Measurements from ENCODE around the gene AOC3. TPM values are rescaled to one million over a fixed set of nuclear protein-coding genes. Genes with fewer than 3 reads are reported as not detected.
"Not testable (repeated sequence)": the region's sequence is repeated elsewhere in the genome, so short reads cannot be mapped to it uniquely, and the experiment has no call there.

AOC3 gene
- polyA plus RNA-seq, 1 of the 3 experiments (the other 2 are of a cell fraction), result 0.03 TPM

DNA sequence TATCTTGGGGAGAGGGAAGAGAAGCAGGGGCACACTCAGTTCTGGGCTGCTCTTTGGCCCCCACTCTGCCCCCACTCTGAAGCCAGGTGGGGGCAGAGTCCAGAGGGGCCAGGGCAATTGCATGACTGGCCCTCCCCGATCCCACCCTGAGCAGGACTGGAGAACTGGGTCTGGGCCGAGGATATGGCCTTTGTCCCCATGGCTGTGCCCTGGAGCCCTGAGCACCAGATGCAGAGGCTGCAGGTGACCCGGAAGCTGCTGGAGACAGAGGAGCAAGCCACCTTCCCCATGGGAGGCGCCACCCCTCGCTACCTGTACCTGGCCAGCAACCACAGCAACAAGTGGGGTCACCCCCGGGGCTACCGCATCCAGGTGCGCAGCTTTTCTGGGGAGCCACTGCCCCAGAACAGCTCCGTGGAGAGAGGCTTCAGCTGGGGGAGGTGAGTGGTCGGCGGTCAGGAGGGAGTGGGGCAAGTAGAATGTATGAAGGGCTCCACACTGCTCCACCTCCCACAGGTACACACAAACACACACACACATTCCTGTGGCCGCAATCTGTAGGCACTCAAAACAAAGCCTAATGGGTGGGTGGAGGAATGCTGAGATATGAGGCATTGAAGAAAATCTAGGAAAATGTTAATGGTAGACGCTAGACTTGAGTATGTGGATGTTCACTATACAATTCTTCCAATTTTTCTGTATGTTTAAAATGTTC lies 21.4 kb downstream of the AOC3 start:
- Histone ChIP-seq H3K36me3 (replicated peaks in 1 of 2; ENCODE audit: control insufficient read depth in 1 of 2, insufficient read depth in 2 of 2, low read length in 1 of 2) (no peaks in the 10 kb centered on the region), H3K27ac (ENCODE audit: low read depth in 2 of 2, low read length in 1 of 2) (no peak overlapping the region), H3K4me2 (no peak overlapping the region), H3F3A (replicated peaks; ENCODE audit: insufficient read depth) (no peaks in the 10 kb centered on the region), H4K20me1 (ENCODE audit: insufficient read depth) (no peaks in the 10 kb centered on the region), H2AFZ (ENCODE audit: low read depth) (no peak overlapping the region), H3K4me1 (ENCODE audit: control insufficient read depth in 1 of 2, insufficient read depth in 2 of 2, low read depth in 1 of 2, low read length in 1 of 2) (no peaks in the 10 kb centered on the region), H3K27me3 (ENCODE audit: insufficient read depth) (peaks cover 36% of the 10 kb centered on the region), H3K79me2 (ENCODE audit: insufficient read depth) (no peaks in the 10 kb centered on the region), H3K9me3 (peaks cover 6% of the 10 kb centered on the region), H3K9me2 (no peaks in the 10 kb centered on the region), H3K4me3 (ENCODE audit: low read depth in 2 of 2, low read length in 1 of 2) (no peak overlapping the region), H3K9ac (no peak overlapping the region)
- TF ChIP-seq TEAD4 (IDR thresholded peaks at IDR 0.05; ENCODE audit: borderline replicate concordance, insufficient read depth), result no peak
- TF ChIP-seq CHD2 (IDR thresholded peaks at IDR 0.05; ENCODE audit: low read length, partially characterized antibody), result no peak
- TF ChIP-seq FOSL2 (IDR thresholded peaks at IDR 0.05; ENCODE audit: borderline replicate concordance, low read depth), result no peak
- no peak for DNase-seq
- WGBS (ENCODE audit: low lambda C conversion rate), result 50% methylated on average over 10 of the region's 13 CpGs
- CTCF ChIA-PET, result no interaction called here
- POLR2A ChIA-PET, result no interaction called here

DNA sequence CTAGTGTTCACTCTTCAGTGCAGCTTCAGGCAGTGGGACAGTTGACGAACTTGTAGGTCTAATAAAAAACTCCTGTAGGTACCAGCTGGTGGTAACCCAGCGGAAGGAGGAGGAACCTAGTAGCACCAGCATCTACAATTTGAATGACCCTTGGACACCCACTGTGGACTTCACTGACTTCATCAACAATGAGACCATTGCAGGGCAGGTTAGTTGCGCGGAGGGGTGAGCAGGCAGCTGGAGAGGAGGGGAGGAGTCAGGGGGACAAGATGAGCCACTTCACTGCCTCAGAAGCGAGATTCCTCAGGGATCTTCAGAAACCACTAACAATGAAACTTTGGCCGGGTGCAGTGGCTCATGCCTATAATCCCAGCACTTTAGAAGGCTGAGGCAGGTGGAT lies 22.3 kb downstream of the AOC3 start:
- peaks cover 6% of the 10 kb centered on the region for H3K9me3 ChIP-seq
- no peak overlapping the region for H3K4me2 ChIP-seq
- no peak for DNase-seq
- H3K79me2 ChIP-seq (ENCODE audit: insufficient read depth), result no peaks in the 10 kb centered on the region
- no peak overlapping the region for H3K4me3 ChIP-seq (ENCODE audit: low read depth in 2 of 2, low read length in 1 of 2)
- TF ChIP-seq, protein P1, sequence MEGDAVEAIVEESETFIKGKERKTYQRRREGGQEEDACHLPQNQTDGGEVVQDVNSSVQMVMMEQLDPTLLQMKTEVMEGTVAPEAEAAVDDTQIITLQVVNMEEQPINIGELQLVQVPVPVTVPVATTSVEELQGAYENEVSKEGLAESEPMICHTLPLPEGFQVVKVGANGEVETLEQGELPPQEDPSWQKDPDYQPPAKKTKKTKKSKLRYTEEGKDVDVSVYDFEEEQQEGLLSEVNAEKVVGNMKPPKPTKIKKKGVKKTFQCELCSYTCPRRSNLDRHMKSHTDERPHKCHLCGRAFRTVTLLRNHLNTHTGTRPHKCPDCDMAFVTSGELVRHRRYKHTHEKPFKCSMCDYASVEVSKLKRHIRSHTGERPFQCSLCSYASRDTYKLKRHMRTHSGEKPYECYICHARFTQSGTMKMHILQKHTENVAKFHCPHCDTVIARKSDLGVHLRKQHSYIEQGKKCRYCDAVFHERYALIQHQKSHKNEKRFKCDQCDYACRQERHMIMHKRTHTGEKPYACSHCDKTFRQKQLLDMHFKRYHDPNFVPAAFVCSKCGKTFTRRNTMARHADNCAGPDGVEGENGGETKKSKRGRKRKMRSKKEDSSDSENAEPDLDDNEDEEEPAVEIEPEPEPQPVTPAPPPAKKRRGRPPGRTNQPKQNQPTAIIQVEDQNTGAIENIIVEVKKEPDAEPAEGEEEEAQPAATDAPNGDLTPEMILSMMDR (IDR thresholded peaks at IDR 0.05), result no peak
- no peak for TF ChIP-seq SMC3 (IDR thresholded peaks at IDR 0.05; ENCODE audit: low read depth, low read length)
- TF ChIP-seq, protein P2, sequence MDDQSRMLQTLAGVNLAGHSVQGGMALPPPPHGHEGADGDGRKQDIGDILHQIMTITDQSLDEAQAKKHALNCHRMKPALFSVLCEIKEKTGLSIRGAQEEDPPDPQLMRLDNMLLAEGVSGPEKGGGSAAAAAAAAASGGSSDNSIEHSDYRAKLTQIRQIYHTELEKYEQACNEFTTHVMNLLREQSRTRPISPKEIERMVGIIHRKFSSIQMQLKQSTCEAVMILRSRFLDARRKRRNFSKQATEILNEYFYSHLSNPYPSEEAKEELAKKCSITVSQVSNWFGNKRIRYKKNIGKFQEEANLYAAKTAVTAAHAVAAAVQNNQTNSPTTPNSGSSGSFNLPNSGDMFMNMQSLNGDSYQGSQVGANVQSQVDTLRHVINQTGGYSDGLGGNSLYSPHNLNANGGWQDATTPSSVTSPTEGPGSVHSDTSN (IDR thresholded peaks at IDR 0.05), result no peak
- no peak for TF ChIP-seq GATA2 (CRISPR knock-in tag; IDR thresholded peaks at IDR 0.05)
- TF ChIP-seq YY1 (IDR thresholded peaks at IDR 0.05; ENCODE audit: low read depth), result no peak
- no peaks in the 10 kb centered on the region for H3K4me1 ChIP-seq (ENCODE audit: control insufficient read depth in 1 of 2, insufficient read depth in 2 of 2, low read depth in 1 of 2, low read length in 1 of 2)
- H3K9ac ChIP-seq, result no peak overlapping the region
- no peaks in the 10 kb centered on the region for H3K9me2 ChIP-seq
- CTCF ChIA-PET, result no interaction called here
- H3K36me3 ChIP-seq (replicated peaks in 1 of 2; ENCODE audit: control insufficient read depth in 1 of 2, insufficient read depth in 2 of 2, low read length in 1 of 2), result no peaks in the 10 kb centered on the region
- no peak overlapping the region for H2AFZ ChIP-seq (ENCODE audit: low read depth)
- H4K20me1 ChIP-seq (ENCODE audit: insufficient read depth), result no peaks in the 10 kb centered on the region
- WGBS (ENCODE audit: low lambda C conversion rate), result 46% methylated on average over 6 of the region's 6 CpGs
- H3K27me3 ChIP-seq (ENCODE audit: insufficient read depth), result peaks cover 45% of the 10 kb centered on the region
- POLR2A ChIA-PET, result no interaction called here
- H3F3A ChIP-seq (replicated peaks; ENCODE audit: insufficient read depth), result no peaks in the 10 kb centered on the region
- no peak overlapping the region for H3K27ac ChIP-seq (ENCODE audit: low read depth in 2 of 2, low read length in 1 of 2)

DNA sequence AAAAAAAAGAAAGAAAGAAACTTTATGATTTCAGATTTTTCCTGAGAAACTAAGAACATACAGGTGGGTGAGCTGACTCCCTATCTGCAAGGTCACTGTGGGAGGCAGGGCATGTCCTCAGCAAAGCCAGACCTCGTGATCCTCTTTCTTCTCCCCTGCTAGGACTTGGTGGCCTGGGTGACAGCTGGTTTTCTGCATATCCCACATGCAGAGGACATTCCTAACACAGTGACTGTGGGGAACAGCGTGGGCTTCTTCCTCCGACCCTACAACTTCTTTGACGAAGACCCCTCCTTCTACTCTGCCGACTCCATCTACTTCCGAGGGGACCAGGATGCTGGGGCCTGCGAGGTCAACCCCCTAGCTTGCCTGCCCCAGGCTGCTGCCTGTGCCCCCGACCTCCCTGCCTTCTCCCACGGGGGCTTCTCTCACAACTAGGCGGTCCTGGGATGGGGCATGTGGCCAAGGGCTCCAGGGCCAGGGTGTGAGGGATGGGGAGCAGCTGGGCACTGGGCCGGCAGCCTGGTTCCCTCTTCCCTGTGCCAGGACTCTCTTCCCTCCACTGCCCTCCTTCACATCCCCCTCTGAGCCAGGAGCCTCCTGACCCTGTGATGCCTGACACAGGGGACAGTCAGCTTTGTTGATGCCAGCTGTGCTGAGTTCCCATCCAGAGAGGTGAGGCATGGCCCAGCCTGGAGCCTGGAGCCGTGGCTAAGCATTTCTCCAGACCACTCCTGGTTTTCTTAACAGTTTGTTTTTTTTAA lies 23.1 kb downstream of the AOC3 start:
- H3K9me2 ChIP-seq; H3K9ac ChIP-seq; H3F3A ChIP-seq (replicated peaks; ENCODE audit: insufficient read depth); H2AFZ ChIP-seq (ENCODE audit: low read depth); H3K27ac ChIP-seq (ENCODE audit: low read depth in 2 of 2, low read length in 1 of 2); POLR2A ChIA-PET; H3K4me2 ChIP-seq; H3K79me2 ChIP-seq (ENCODE audit: insufficient read depth); CTCF ChIA-PET; H3K4me3 ChIP-seq (ENCODE audit: low read depth in 2 of 2, low read length in 1 of 2); H3K36me3 ChIP-seq (replicated peaks in 1 of 2; ENCODE audit: control insufficient read depth in 1 of 2, insufficient read depth in 2 of 2, low read length in 1 of 2); H3K9me3 ChIP-seq; DNase-seq; H3K4me1 ChIP-seq (ENCODE audit: control insufficient read depth in 1 of 2, insufficient read depth in 2 of 2, low read depth in 1 of 2, low read length in 1 of 2); H4K20me1 ChIP-seq (ENCODE audit: insufficient read depth): not testable (repeated sequence)
- WGBS (ENCODE audit: low lambda C conversion rate), result 34% methylated on average over 6 of the region's 12 CpGs
- H3K27me3 ChIP-seq (ENCODE audit: insufficient read depth), result peaks cover 51% of the 10 kb centered on the region
